Endometrial microvascular endothelial cells (primary cell): Measurements from ENCODE around the gene ATP9A. TPM values are rescaled to one million over a fixed set of nuclear protein-coding genes. Genes with fewer than 3 reads are reported as not detected.
"Not testable (repeated sequence)": the region's sequence is repeated elsewhere in the genome, so short reads cannot be mapped to it uniquely, and the experiment has no call there.

Experiments
- in situ Hi-C: cut with HindIII; loops from 2 replicates; pipeline ENCODE4 v1.10.0; 2017; ENCODE audit warnings: low sequenced_read_pairs, low pct_unique_long_range_greater_than_20kb; ENCODE audit errors: inconsistent ontology term
- total RNA-seq: library from RNA; depleted of rRNA; stranded (reverse); fragments of >200 nt; gene quantifications from one replicate; pipeline ENCODE4 v1.2.3, GENCODE V29; 2015; ENCODE audit errors: inconsistent ontology term

Gene ATP9A
- 29.7 TPM for total RNA-seq

- in situ Hi-C loops = no loop called here
These were observed at the start of gene ATP9A for GRCh38 chr20:51767867-51768758. ATP9A (minus strand) TSS chr20:51768390; CDS start chr20:51768369, 21 bp downstream.

GRCh38 chr20:51816856-51817255 is 48.7 kb upstream of the ATP9A start:
- in situ Hi-C loops = not testable (repeated sequence)

- in situ Hi-C loops = no loop called here
These were observed 47.3 kb upstream of the ATP9A start for GRCh38 chr20:51815383-51816076.

GRCh38 chr20:51812861-51813260 is 44.7 kb upstream of the ATP9A start:
- in situ Hi-C loops = no loop called here

- in situ Hi-C loops = no loop called here
These were observed 43.4 kb upstream of the ATP9A start for GRCh38 chr20:51811514-51812128.

GRCh38 chr20:51811042-51811355 is 42.8 kb upstream of the ATP9A start:
- in situ Hi-C loops = no loop called here

- in situ Hi-C loops = no loop called here
These were observed 42.2 kb upstream of the ATP9A start for GRCh38 chr20:51810155-51811041.

GRCh38 chr20:51807720-51808250 is 39.6 kb upstream of the ATP9A start:
- in situ Hi-C loops = no loop called here

GRCh38 chr20:51804754-51805153 is 36.6 kb upstream of the ATP9A start:
- in situ Hi-C loops = no loop called here

GRCh38 chr20:51803148-51803854 is 35.1 kb upstream of the ATP9A start:
- in situ Hi-C loops = no loop called here

GRCh38 chr20:51802170-51802751 is 34.1 kb upstream of the ATP9A start, which contains the start of gene SALL4:
SALL4 (minus strand) TSS chr20:51802521; CDS start chr20:51802408, 113 bp downstream.
- in situ Hi-C loops = no loop called here

- in situ Hi-C loops = no loop called here
These were observed 33.6 kb upstream of the ATP9A start for GRCh38 chr20:51801823-51802123.

- in situ Hi-C loops = no loop called here
These were observed 33.1 kb upstream of the ATP9A start for GRCh38 chr20:51801122-51801822.

GRCh38 chr20:51800872-51801121 is 32.6 kb upstream of the ATP9A start:
- in situ Hi-C loops = no loop called here

GRCh38 chr20:51800060-51800871 is 32.1 kb upstream of the ATP9A start:
- in situ Hi-C loops = no loop called here

GRCh38 chr20:51799401-51799860 is 31.2 kb upstream of the ATP9A start:
- in situ Hi-C loops = no loop called here
